Activated CD8-positive, alpha-beta memory T cell treated with anti-CD3 and anti-CD28 coated beads for 36 hours (primary cell): ENCODE results near the gene UVRAG. TPM values are rescaled to one million over a fixed set of nuclear protein-coding genes. Genes with fewer than 3 reads are reported as not detected.

ENCODE experiments used
- CTCF ChIA-PET: fragments of 350-600 bp; sonication (Branson Sonifier 250); formaldehyde crosslinking; loops from one replicate; lab custom pipeline; 2021; ENCODE audit warnings: antibody characterized with exemption; lab: Charles Lee
- POLR2A ChIA-PET: fragments of 350-600 bp; sonication (Branson Sonifier 250); formaldehyde crosslinking; loops from one replicate; lab custom pipeline; 2021; ENCODE audit warnings: antibody characterized with exemption; lab: Charles Lee
- total RNA-seq, 2 experiments: library from RNA; stranded (reverse); gene quantifications; one replicate each; pipeline ENCODE4 v1.2.3, GENCODE V29; 2021

Gene UVRAG
- total RNA-seq, result 10 to 100 TPM; 15.7 to 16.4 TPM

- ChIA-PET CTCF (interaction anchor here (1.1 to 1.5 kb wide), 2 partner anchors 12 to 280 kb away, joined by 3 to 8 read pairs; no protein-coding TSS in a partner anchor), POLR2A (no interaction called here)
Observed at GRCh38 chr11:75814677-75815344, at the start of gene UVRAG. Gene UVRAG (plus strand): TSS chr11:75815210. CDS start chr11:75815408, 198 bp downstream.

- CTCF ChIA-PET, result no interaction called here
- POLR2A ChIA-PET, result no interaction called here
Observed at GRCh38 chr11:75766443-75767227, 48.4 kb upstream of the UVRAG start.

- ChIA-PET CTCF (no interaction called here), POLR2A (no interaction called here)
Observed at GRCh38 chr11:75767228-75767572, 47.8 kb upstream of the UVRAG start.

GRCh38 chr11:75767793-75768111, 47.3 kb upstream of the UVRAG start:
- POLR2A ChIA-PET, result no interaction called here
- CTCF ChIA-PET, result no interaction called here

- CTCF ChIA-PET, result no interaction called here
- POLR2A ChIA-PET, result no interaction called here
Observed at GRCh38 chr11:75768112-75768908, 46.7 kb upstream of the UVRAG start, which contains the start of gene DGAT2. Gene DGAT2 (plus strand): TSS chr11:75768778. CDS start chr11:75768992, 214 bp downstream.

- ChIA-PET POLR2A (interaction anchor here (0.6 kb wide), 1 partner anchor 90 kb away, joined by 3 read pairs; no protein-coding TSS in a partner anchor), CTCF (interaction anchor here (0.5 kb wide), 1 partner anchor 383 kb away, joined by 3 read pairs; no protein-coding TSS in a partner anchor)
Observed at GRCh38 chr11:75768909-75769771, 45.9 kb upstream of the UVRAG start.

- POLR2A ChIA-PET, result interaction anchor here (0.6 kb wide), 1 partner anchor 91 kb away, joined by 3 read pairs; no protein-coding TSS in a partner anchor
- CTCF ChIA-PET, result interaction anchor here (1.1 kb wide), 1 partner anchor 47 kb away, joined by 4 read pairs; no protein-coding TSS in a partner anchor
Observed at GRCh38 chr11:75770102-75770501, 44.9 kb upstream of the UVRAG start.

GRCh38 chr11:75771646-75772410, 43.2 kb upstream of the UVRAG start:
- POLR2A ChIA-PET, result no interaction called here
- CTCF ChIA-PET, result no interaction called here

GRCh38 chr11:75773595-75774353, 41.2 kb upstream of the UVRAG start:
- ChIA-PET CTCF (interaction anchor here (1.2 kb wide), 1 partner anchor 94 kb away, joined by 3 read pairs; no protein-coding TSS in a partner anchor), POLR2A (no interaction called here)

- CTCF ChIA-PET, result no interaction called here
- POLR2A ChIA-PET, result no interaction called here
Observed at GRCh38 chr11:75775056-75775455, 40.0 kb upstream of the UVRAG start.

- CTCF ChIA-PET, result no interaction called here
- POLR2A ChIA-PET, result no interaction called here
Observed at GRCh38 chr11:75776546-75776945, 38.5 kb upstream of the UVRAG start.

GRCh38 chr11:75777461-75778110, 37.4 kb upstream of the UVRAG start:
- ChIA-PET CTCF (no interaction called here), POLR2A (interaction anchor here (0.5 to 0.6 kb wide), 2 partner anchors 37 to 103 kb away, joined by 4 to 10 read pairs; no protein-coding TSS in a partner anchor)

- CTCF ChIA-PET, result no interaction called here
- POLR2A ChIA-PET, result interaction anchor here (0.7 kb wide), 1 partner anchor 504 kb away, joined by 4 read pairs; no protein-coding TSS in a partner anchor
Observed at GRCh38 chr11:75778962-75779361, 36.0 kb upstream of the UVRAG start.

- CTCF ChIA-PET, result interaction anchor here (0.9 kb wide), 1 partner anchor 47 kb away, joined by 3 read pairs; no protein-coding TSS in a partner anchor
Observed at GRCh38 chr11:75779960-75780359, 35.0 kb upstream of the UVRAG start.

GRCh38 chr11:75780888-75781287, 34.1 kb upstream of the UVRAG start:
- ChIA-PET CTCF (no interaction called here), POLR2A (no interaction called here)

More at GRCh38 chr11:75779960-75780359, 35.0 kb upstream of the UVRAG start:
- POLR2A ChIA-PET, result interaction anchor here (0.6 kb wide), 1 partner anchor 493 kb away, joined by 10 read pairs; no protein-coding TSS in a partner anchor

GRCh38 chr11:75781296-75781695, 33.7 kb upstream of the UVRAG start:
- ChIA-PET POLR2A (no interaction called here), CTCF (no interaction called here)
